Uterus (tissue), 4 donors: Measurements from ENCODE around the gene RAPH1. TPM values are rescaled to one million over a fixed set of nuclear protein-coding genes. Genes with fewer than 3 reads are reported as not detected.

ENCODE experiments used
- DNase-seq, 2 donors: peaks; one replicate each; pipeline ENCODE4 v3.0.0-alpha.2; 2019 to 2020
- H3K27ac ChIP-seq, 2 donors: fragments of 200-600 bp; sonication (generic); 1 replicate in 1 of 2; 2 replicates in 1 of 2; pipeline ENCODE4 v1.5.1; 2016 to 2018
- H3K27me3 ChIP-seq, 2 donors: fragments of 200-600 bp; sonication (generic); one replicate each; pipeline ENCODE4 v1.5.1; 2018 to 2019; ENCODE audit warnings: control low read depth in 1 of 2
- H3K36me3 ChIP-seq, 2 donors: fragments of 200-600 bp; sonication (generic); one replicate each; pipeline ENCODE4 v1.5.1; 2019; ENCODE audit warnings: control low read depth in 1 of 2
- H3K4me1 ChIP-seq, 2 donors: fragments of 200-600 bp; sonication (generic); one replicate each; pipeline ENCODE4 v1.5.1; 2018 to 2019; ENCODE audit warnings: control low read depth in 1 of 2
- H3K4me3 ChIP-seq, 2 donors: fragments of 200-600 bp; sonication (generic); 1 replicate in 1 of 2; 2 replicates in 1 of 2; pipeline ENCODE4 v1.5.1; 2018 to 2019; ENCODE audit warnings: mild to moderate bottlenecking in 1 of 2
- H3K9me3 ChIP-seq, 2 donors: fragments of 200-600 bp; sonication (generic); one replicate each; pipeline ENCODE4 v1.5.1; 2019; ENCODE audit warnings: control low read depth in 1 of 2
- CTCF ChIP-seq, 4 experiments: fragments of 200-600 bp in 2 of 4; fragments of 450-650 bp in 2 of 4; sonication (generic) in 2 of 4; IDR thresholded peaks; one replicate each; pipeline ENCODE4 v1.5.1; 2016 to 2019; ENCODE audit warnings: antibody characterized with exemption in 4 of 4, mild to moderate bottlenecking in 2 of 4, moderate library complexity in 1 of 4
- POLR2A ChIP-seq, 2 donors: fragments of 450-650 bp; IDR thresholded peaks; one replicate each; pipeline ENCODE4 v1.6.1; 2016; ENCODE audit warnings: antibody characterized with exemption in 2 of 2, mild to moderate bottlenecking in 1 of 2, moderate library complexity in 1 of 2
- intact Hi-C: fragments of 100-400 bp; cut with DNase I; formaldehyde crosslinking; loops from one replicate; pipeline ENCODE4 v1.15.1; 2023; ENCODE audit warnings: low total_unique reads
- total RNA-seq, 4 donors: library from RNA; depleted of rRNA in 3 of 4; stranded (reverse); fragments of >200 nt in 3 of 4; gene quantifications; one replicate each; pipeline versions ENCODE4 v1.1.0 to v1.2.4, GENCODE V29; 2014 to 2023
- donor health status: DM: yes; HTN: yes; CAD: no.

Gene RAPH1
- total RNA-seq, 4 donors from 2014 or later: 17.4 to 49.5 (median 23.5) TPM

DNA sequence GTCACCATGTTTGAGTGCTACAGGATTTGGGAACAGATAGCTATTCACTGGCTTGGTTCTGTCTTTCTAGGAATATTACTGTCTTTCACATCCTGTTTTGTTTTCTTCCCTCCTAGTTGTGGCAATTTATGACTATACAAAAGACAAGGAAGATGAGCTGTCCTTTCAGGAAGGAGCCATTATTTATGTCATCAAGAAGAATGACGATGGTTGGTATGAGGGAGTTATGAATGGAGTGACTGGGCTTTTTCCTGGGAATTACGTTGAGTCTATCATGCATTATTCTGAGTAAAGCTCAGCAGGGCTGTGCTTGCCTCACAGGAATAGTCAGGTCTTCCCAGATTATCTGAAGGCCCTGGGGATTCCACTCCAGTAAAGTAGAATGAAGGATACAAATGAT is 108.0 kb downstream of the RAPH1 start:
- no peaks in the 10 kb centered on the region for H3K36me3 ChIP-seq
- no peak overlapping the region for H3K4me3 ChIP-seq
- H3K27me3 ChIP-seq: no peaks in the 10 kb centered on the region
- no peaks in the 10 kb centered on the region for H3K4me1 ChIP-seq
- intact Hi-C loops: no loop called here
- TF ChIP-seq CTCF (IDR thresholded peaks at IDR 0.05) (no peak), POLR2A (IDR thresholded peaks at IDR 0.05) (no peak)
- H3K27ac ChIP-seq: no peak overlapping the region
- no peaks in the 10 kb centered on the region for H3K9me3 ChIP-seq
- no peak for DNase-seq

DNA sequence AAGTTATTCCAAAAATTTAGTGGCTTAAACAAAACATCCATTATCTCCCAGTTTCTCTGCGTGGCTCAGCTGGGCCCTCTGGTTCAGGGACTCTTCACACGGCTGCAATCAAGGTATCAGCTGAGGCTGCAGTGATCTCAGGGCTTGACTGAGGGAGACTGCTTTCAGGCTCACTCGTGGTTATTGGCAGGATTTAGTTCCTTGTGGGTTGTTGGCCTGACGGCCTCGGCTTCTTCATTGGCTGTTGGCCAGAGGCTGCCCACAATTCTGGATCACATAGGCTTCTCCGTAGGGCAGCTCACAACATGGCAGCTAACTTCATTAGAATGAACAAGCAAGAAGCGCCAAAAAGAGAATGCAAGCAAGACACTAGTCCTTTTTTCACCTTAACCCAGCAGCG is 116.8 kb downstream of the RAPH1 start:
- Histone ChIP-seq H3K4me3 (no peak overlapping the region), H3K36me3 (no peaks in the 10 kb centered on the region), H3K9me3 (no peaks in the 10 kb centered on the region), H3K27ac (no peak overlapping the region), H3K4me1 (no peaks in the 10 kb centered on the region), H3K27me3 (no peaks in the 10 kb centered on the region)
- no peak for TF ChIP-seq POLR2A (IDR thresholded peaks at IDR 0.05)
- no peak for TF ChIP-seq CTCF (IDR thresholded peaks at IDR 0.05)
- intact Hi-C loops: no loop called here
- DNase-seq: no peak

DNA sequence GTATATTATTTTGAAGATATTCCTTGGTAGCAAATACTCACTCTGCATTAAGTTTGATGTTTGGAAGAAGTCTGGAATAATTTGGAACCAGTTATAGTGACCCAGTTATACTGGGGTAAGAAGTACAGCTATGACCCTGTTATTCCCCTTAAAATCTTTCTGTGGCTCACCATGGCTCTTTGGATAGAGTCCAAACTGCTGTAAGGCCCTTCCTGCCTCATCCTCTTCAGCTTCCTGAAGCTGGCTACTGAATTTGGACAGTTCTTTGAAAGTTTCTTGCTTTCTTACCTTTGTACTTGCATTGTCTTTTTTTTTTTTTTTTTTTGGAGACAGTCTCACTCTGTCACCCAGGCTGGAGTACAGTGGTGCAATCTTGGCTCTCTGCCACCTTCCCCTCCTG is 121.3 kb downstream of the RAPH1 start:
- Histone ChIP-seq H3K4me1 (no peaks in the 10 kb centered on the region), H3K36me3 (no peaks in the 10 kb centered on the region)

DNA sequence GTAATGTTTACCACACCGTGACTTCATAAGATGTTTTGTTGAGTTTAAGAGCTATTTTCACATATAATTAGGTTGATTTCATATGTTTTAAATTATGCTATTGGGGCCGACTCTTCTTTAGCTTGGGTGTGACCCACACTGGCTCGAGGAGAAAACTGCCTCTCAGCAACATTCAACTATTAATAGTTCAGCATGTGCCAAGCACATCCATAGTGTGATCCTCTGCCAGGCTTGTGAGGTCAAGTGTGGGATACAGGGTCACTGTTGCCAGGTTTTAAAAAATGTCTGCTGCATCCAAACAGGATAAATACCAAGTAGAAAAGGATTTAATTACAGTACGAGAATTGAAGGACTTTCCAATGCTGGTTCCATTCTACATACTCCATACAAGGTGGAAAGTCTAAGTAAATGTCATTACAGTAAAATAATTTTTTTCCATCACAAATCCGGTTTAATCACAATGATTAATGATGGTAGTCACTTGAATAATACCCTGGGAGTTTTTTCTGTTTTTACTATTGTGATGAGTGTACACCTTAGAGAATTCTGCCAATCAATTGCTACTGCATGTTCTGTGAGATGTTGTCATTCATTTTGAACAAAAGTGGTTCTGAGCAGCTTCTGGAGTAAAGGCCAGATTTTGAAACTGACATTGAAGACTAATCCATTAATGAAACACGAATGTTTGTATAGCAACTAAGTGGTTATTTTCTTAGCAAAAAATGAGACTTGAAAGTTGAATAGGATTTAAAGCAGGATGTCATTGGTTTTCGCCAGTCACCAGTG is 122.4 kb downstream of the RAPH1 start:
- no peak for TF ChIP-seq CTCF (IDR thresholded peaks at IDR 0.05)
- no peak for TF ChIP-seq POLR2A (IDR thresholded peaks at IDR 0.05)
- Histone ChIP-seq H3K4me3 (no peak overlapping the region), H3K27me3 (no peaks in the 10 kb centered on the region), H3K4me1 (no peaks in the 10 kb centered on the region), H3K36me3 (no peaks in the 10 kb centered on the region), H3K9me3 (no peaks in the 10 kb centered on the region), H3K27ac (no peak overlapping the region)
- intact Hi-C loops: no loop called here
- no peak for DNase-seq

More for the DNA sequence above, 121.3 kb downstream of the RAPH1 start:
- TF ChIP-seq POLR2A (IDR thresholded peaks at IDR 0.05): no peak
- TF ChIP-seq CTCF (IDR thresholded peaks at IDR 0.05): no peak
- no peak for DNase-seq
- intact Hi-C loops: no loop called here
- no peaks in the 10 kb centered on the region for H3K9me3 ChIP-seq
- H3K4me3 ChIP-seq: no peak overlapping the region
- H3K27ac ChIP-seq: no peak overlapping the region
- no peaks in the 10 kb centered on the region for H3K27me3 ChIP-seq

GRCh38 chr2:203407496-203407895 is 127.6 kb downstream of the RAPH1 start:
- TF ChIP-seq POLR2A (IDR thresholded peaks at IDR 0.05) (no peak), CTCF (IDR thresholded peaks at IDR 0.05) (no peak)
- H3K27ac ChIP-seq: no peak overlapping the region
- H3K36me3 ChIP-seq: no peaks in the 10 kb centered on the region
- H3K4me1 ChIP-seq: no peaks in the 10 kb centered on the region
- no peak overlapping the region for H3K4me3 ChIP-seq
- H3K27me3 ChIP-seq: no peaks in the 10 kb centered on the region
- intact Hi-C loops: no loop called here
- DNase-seq: no peak
- H3K9me3 ChIP-seq: no peaks in the 10 kb centered on the region
